ENCODE data around the gene TMEM208. TPM values are rescaled to one million over a fixed set of nuclear protein-coding genes. Genes with fewer than 3 reads are reported as not detected.
A peak's percentile ranks its signal among the peaks of the same experiment; 100 is the strongest.

The TMEM208 gene
- total and polyA plus RNA-seq, 2 donors, result 35.2 to 71.8 TPM

GRCh38 chr16:67211674-67212073 lies 15.3 kb upstream of the TMEM208 start:
- no peaks in the 10 kb centered on the region for H3K9me3 ChIP-seq (ENCODE audit: control insufficient read depth in 2 of 2, insufficient read depth in 1 of 2, low read length in 1 of 2)
- no peaks in the 10 kb centered on the region for H3K27me3 ChIP-seq (ENCODE audit: control insufficient read depth in 2 of 2, insufficient read depth in 1 of 2, low read length in 1 of 2)
- peaks cover 0 to under 1% of the 10 kb centered on the region in 2 donors for H3K36me3 ChIP-seq (ENCODE audit: control insufficient read depth in 2 of 2, insufficient read depth in 2 of 2, low read length in 1 of 2)
- H3K4me1 ChIP-seq (ENCODE audit: control insufficient read depth in 2 of 2, insufficient read depth in 2 of 2, low read length in 2 of 2), result no peaks in the 10 kb centered on the region
- DNase-seq (ENCODE audit: low read depth in 6 of 9, low spot score in 9 of 9), result no peak
- H3K4me3 ChIP-seq (ENCODE audit: low read length in 2 of 2), result no peak overlapping the region
- no peak overlapping the region for H3K27ac ChIP-seq (ENCODE audit: low read depth in 1 of 2, low read length in 1 of 2)
- 93% methylated on average over 7 of the region's 7 CpGs for WGBS

- H3K4me3 ChIP-seq (ENCODE audit: low read length in 2 of 2), result no peak overlapping the region
- H3K36me3 ChIP-seq (ENCODE audit: control insufficient read depth in 2 of 2, insufficient read depth in 2 of 2, low read length in 1 of 2), result no peaks in the 10 kb centered on the region
- no peaks in the 10 kb centered on the region for H3K27me3 ChIP-seq (ENCODE audit: control insufficient read depth in 2 of 2, insufficient read depth in 1 of 2, low read length in 1 of 2)
- H3K9me3 ChIP-seq (ENCODE audit: control insufficient read depth in 2 of 2, insufficient read depth in 1 of 2, low read length in 1 of 2), result no peaks in the 10 kb centered on the region
- DNase-seq (ENCODE audit: low read depth in 6 of 9, low spot score in 9 of 9), result no peak
- H3K4me1 ChIP-seq (ENCODE audit: control insufficient read depth in 2 of 2, insufficient read depth in 2 of 2, low read length in 2 of 2), result no peaks in the 10 kb centered on the region
- no peak overlapping the region for H3K27ac ChIP-seq (ENCODE audit: low read depth in 1 of 2, low read length in 1 of 2)
Observed at GRCh38 chr16:67212766-67213165, 14.2 kb upstream of the TMEM208 start.

- Histone ChIP-seq H3K27me3 (ENCODE audit: control insufficient read depth in 2 of 2, insufficient read depth in 1 of 2, low read length in 1 of 2) (no peaks in the 10 kb centered on the region), H3K27ac (ENCODE audit: low read depth in 1 of 2, low read length in 1 of 2) (no peak overlapping the region), H3K36me3 (ENCODE audit: control insufficient read depth in 2 of 2, insufficient read depth in 2 of 2, low read length in 1 of 2) (no peaks in the 10 kb centered on the region), H3K4me3 (ENCODE audit: low read length in 2 of 2) (no peak overlapping the region), H3K4me1 (ENCODE audit: control insufficient read depth in 2 of 2, insufficient read depth in 2 of 2, low read length in 2 of 2) (no peaks in the 10 kb centered on the region), H3K9me3 (ENCODE audit: control insufficient read depth in 2 of 2, insufficient read depth in 1 of 2, low read length in 1 of 2) (no peaks in the 10 kb centered on the region)
- no peak for DNase-seq (ENCODE audit: low read depth in 6 of 9, low spot score in 9 of 9)
- WGBS, result 94% methylated on average over 8 of the region's 8 CpGs
Observed at GRCh38 chr16:67213197-67214019, 13.5 kb upstream of the TMEM208 start.

GRCh38 chr16:67215706-67216105 lies 11.2 kb upstream of the TMEM208 start:
- H3K27me3 ChIP-seq (ENCODE audit: control insufficient read depth in 2 of 2, insufficient read depth in 1 of 2, low read length in 1 of 2), result no peaks in the 10 kb centered on the region
- DNase-seq (ENCODE audit: low read depth in 6 of 9, low spot score in 9 of 9), result no peak
- H3K36me3 ChIP-seq (ENCODE audit: control insufficient read depth in 2 of 2, insufficient read depth in 2 of 2, low read length in 1 of 2), result no peaks in the 10 kb centered on the region
- WGBS, result 80% methylated on average over 5 of the region's 5 CpGs
- H3K4me1 ChIP-seq (ENCODE audit: control insufficient read depth in 2 of 2, insufficient read depth in 2 of 2, low read length in 2 of 2), result no peaks in the 10 kb centered on the region
- no peak overlapping the region for H3K27ac ChIP-seq (ENCODE audit: low read depth in 1 of 2, low read length in 1 of 2)
- H3K4me3 ChIP-seq (ENCODE audit: low read length in 2 of 2), result no peak overlapping the region
- H3K9me3 ChIP-seq (ENCODE audit: control insufficient read depth in 2 of 2, insufficient read depth in 1 of 2, low read length in 1 of 2), result no peaks in the 10 kb centered on the region

- Histone ChIP-seq H3K36me3 (ENCODE audit: control insufficient read depth in 2 of 2, insufficient read depth in 2 of 2, low read length in 1 of 2) (no peaks in the 10 kb centered on the region), H3K27ac (ENCODE audit: low read depth in 1 of 2, low read length in 1 of 2) (no peak overlapping the region), H3K4me3 (ENCODE audit: low read length in 2 of 2) (no peak overlapping the region), H3K27me3 (ENCODE audit: control insufficient read depth in 2 of 2, insufficient read depth in 1 of 2, low read length in 1 of 2) (no peaks in the 10 kb centered on the region), H3K4me1 (ENCODE audit: control insufficient read depth in 2 of 2, insufficient read depth in 2 of 2, low read length in 2 of 2) (no peaks in the 10 kb centered on the region), H3K9me3 (ENCODE audit: control insufficient read depth in 2 of 2, insufficient read depth in 1 of 2, low read length in 1 of 2) (no peaks in the 10 kb centered on the region)
- DNase-seq (ENCODE audit: low read depth in 6 of 9, low spot score in 9 of 9), result no peak
- 77% methylated on average over 18 of the region's 18 CpGs for WGBS
Observed at GRCh38 chr16:67216612-67217490, 10.1 kb upstream of the TMEM208 start.

GRCh38 chr16:67223992-67224391 lies 2.9 kb upstream of the TMEM208 start:
- Histone ChIP-seq H3K36me3 (ENCODE audit: control insufficient read depth in 2 of 2, insufficient read depth in 2 of 2, low read length in 1 of 2) (peaks cover 8 to 10% of the 10 kb centered on the region in 2 donors), H3K27me3 (ENCODE audit: control insufficient read depth in 2 of 2, insufficient read depth in 1 of 2, low read length in 1 of 2) (no peaks in the 10 kb centered on the region), H3K4me1 (ENCODE audit: control insufficient read depth in 2 of 2, insufficient read depth in 2 of 2, low read length in 2 of 2) (peaks cover 11 to 27% of the 10 kb centered on the region in 2 donors), H3K27ac (ENCODE audit: low read depth in 1 of 2, low read length in 1 of 2) (no peak overlapping the region), H3K9me3 (ENCODE audit: control insufficient read depth in 2 of 2, insufficient read depth in 1 of 2, low read length in 1 of 2) (no peaks in the 10 kb centered on the region), H3K4me3 (ENCODE audit: low read length in 2 of 2) (no peak overlapping the region)
- DNase-seq (ENCODE audit: low read depth in 6 of 9, low spot score in 9 of 9), result no peak
- WGBS, result 55% methylated on average over 3 of the region's 3 CpGs

- H3K9me3 ChIP-seq (ENCODE audit: control insufficient read depth in 2 of 2, insufficient read depth in 1 of 2, low read length in 1 of 2), result no peaks in the 10 kb centered on the region
- peak overlapping the region; percentile 90 for H3K4me3 ChIP-seq (ENCODE audit: low read length in 2 of 2)
- H3K27me3 ChIP-seq (ENCODE audit: control insufficient read depth in 2 of 2, insufficient read depth in 1 of 2, low read length in 1 of 2), result no peaks in the 10 kb centered on the region
- peak overlapping the region in 1 of 2 donors; percentile 67 for H3K27ac ChIP-seq (ENCODE audit: low read depth in 1 of 2, low read length in 1 of 2)
- 13% methylated on average over 12 of the region's 12 CpGs for WGBS
- DNase-seq (ENCODE audit: low read depth in 6 of 9, low spot score in 9 of 9), result no peak
- H3K36me3 ChIP-seq (ENCODE audit: control insufficient read depth in 2 of 2, insufficient read depth in 2 of 2, low read length in 1 of 2), result peaks cover 31 to 33% of the 10 kb centered on the region in 2 donors
- peaks cover 11 to 27% of the 10 kb centered on the region in 2 donors for H3K4me1 ChIP-seq (ENCODE audit: control insufficient read depth in 2 of 2, insufficient read depth in 2 of 2, low read length in 2 of 2)
Observed at GRCh38 chr16:67226295-67226803, 581 bp upstream of the TMEM208 start.

GRCh38 chr16:67227567-67227921 lies 614 bp downstream of the TMEM208 start:
- no peak for DNase-seq (ENCODE audit: low read depth in 6 of 9, low spot score in 9 of 9)
- Histone ChIP-seq H3K4me3 (ENCODE audit: low read length in 2 of 2) (peak overlapping the region; percentile 90), H3K9me3 (ENCODE audit: control insufficient read depth in 2 of 2, insufficient read depth in 1 of 2, low read length in 1 of 2) (no peaks in the 10 kb centered on the region), H3K27me3 (ENCODE audit: control insufficient read depth in 2 of 2, insufficient read depth in 1 of 2, low read length in 1 of 2) (no peaks in the 10 kb centered on the region), H3K4me1 (ENCODE audit: control insufficient read depth in 2 of 2, insufficient read depth in 2 of 2, low read length in 2 of 2) (peaks cover 11 to 27% of the 10 kb centered on the region in 2 donors), H3K36me3 (ENCODE audit: control insufficient read depth in 2 of 2, insufficient read depth in 2 of 2, low read length in 1 of 2) (peaks cover 39 to 40% of the 10 kb centered on the region in 2 donors), H3K27ac (ENCODE audit: low read depth in 1 of 2, low read length in 1 of 2) (peak overlapping the region in 1 of 2 donors; percentile 20)
- WGBS, result 18% methylated on average over 12 of the region's 12 CpGs

Measured in thymus (tissue), 11 donors.